Endometrial microvascular endothelial cells (primary cell): ENCODE data around the gene SEMA3E. TPM values are rescaled to one million over a fixed set of nuclear protein-coding genes. Genes with fewer than 3 reads are reported as not detected.
"Not testable (repeated sequence)": the region's sequence is repeated elsewhere in the genome, so short reads cannot be mapped to it uniquely, and the experiment has no call there.

Source experiments
- in situ Hi-C: cut with HindIII; loops from 2 replicates; pipeline ENCODE4 v1.10.0; 2017; ENCODE audit warnings: low sequenced_read_pairs, low pct_unique_long_range_greater_than_20kb; ENCODE audit errors: inconsistent ontology term
- total RNA-seq: library from RNA; depleted of rRNA; stranded (reverse); fragments of >200 nt; gene quantifications from one replicate; pipeline ENCODE4 v1.2.3, GENCODE V29; 2015; ENCODE audit errors: inconsistent ontology term

Gene SEMA3E
- total RNA-seq, 1 donor from 2014 or later: under 0.01 TPM

- in situ Hi-C loops: no loop called here
Observed at GRCh38 chr7:83467493-83467892, 181.4 kb downstream of the SEMA3E start.

GRCh38 chr7:83466956-83467355, 182.0 kb downstream of the SEMA3E start:
- in situ Hi-C loops: no loop called here

DNA sequence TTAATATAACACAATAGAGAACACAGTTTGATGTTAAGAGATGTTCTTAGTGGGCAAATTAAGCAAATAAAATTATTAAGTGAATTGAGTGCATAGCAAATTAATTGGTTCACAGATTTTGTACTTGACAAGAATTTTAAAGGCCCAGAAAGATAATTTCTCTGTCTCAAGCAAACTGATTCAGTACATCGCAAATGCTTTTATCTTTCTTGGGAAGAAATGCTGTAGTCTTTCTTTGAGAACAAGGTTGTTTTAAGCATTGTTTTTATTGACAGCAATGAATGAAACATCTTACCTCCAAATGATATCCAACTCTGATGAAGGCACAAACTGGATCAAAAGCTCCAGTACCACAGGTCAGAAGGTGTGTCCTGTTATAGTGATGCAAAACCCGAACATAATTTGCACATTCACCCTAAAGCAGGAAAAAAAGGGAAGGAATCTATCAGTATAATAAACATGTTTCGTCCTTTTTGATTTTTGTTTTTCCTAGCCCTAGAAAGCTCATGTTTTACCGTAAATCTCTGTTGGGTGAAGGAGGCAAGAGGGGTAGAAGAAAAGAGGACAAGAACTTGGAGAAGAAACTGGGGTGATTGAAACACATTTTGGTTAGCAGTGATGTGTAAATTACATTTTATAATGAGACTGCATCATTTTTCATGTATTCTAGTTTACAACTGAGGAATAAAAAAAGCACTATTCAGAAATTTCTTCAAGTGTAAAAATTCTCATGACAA, 182.6 kb downstream of the SEMA3E start:
- in situ Hi-C loops: no loop called here

DNA sequence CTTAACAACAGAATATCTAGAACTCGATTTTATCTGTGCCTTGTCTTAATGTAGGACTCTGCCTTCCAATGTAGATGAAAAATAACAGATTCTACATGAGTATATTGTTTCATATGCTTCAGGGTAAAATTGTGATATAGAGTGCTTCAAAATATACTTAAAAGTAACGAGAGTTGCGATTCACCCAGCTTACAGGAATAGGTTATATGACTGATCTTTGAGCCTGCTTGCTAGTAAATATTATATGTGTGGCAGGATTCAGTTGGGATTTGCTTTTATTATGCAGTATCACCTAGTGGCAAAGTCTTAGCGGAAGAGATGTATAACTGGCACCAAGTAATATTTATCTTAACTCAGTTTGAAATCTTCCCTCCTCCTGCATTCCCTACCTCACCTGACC, 183.3 kb downstream of the SEMA3E start:
- in situ Hi-C loops: no loop called here

DNA sequence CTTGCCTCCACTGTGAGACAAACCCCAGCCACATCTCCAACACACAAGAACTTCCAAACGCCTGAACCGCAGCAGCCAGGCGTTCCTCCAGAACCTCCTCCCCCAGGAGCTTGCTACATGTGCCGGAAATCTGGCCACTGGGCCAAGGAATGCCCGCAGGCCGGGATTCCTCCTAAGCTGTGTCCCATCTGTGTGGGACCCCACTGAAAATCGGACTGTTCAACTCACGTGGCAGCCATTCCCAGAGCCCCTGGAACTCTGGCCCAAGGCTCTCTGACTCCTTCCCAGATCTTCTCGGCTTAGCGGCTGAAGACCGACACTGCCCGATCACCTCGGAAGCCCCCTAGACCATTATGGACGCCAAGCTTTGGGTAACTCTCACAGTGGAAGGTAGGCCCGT, 187.1 kb downstream of the SEMA3E start:
- in situ Hi-C loops: not testable (repeated sequence)

- in situ Hi-C loops: not testable (repeated sequence)
Observed at GRCh38 chr7:83459930-83460653, 188.8 kb downstream of the SEMA3E start.

DNA sequence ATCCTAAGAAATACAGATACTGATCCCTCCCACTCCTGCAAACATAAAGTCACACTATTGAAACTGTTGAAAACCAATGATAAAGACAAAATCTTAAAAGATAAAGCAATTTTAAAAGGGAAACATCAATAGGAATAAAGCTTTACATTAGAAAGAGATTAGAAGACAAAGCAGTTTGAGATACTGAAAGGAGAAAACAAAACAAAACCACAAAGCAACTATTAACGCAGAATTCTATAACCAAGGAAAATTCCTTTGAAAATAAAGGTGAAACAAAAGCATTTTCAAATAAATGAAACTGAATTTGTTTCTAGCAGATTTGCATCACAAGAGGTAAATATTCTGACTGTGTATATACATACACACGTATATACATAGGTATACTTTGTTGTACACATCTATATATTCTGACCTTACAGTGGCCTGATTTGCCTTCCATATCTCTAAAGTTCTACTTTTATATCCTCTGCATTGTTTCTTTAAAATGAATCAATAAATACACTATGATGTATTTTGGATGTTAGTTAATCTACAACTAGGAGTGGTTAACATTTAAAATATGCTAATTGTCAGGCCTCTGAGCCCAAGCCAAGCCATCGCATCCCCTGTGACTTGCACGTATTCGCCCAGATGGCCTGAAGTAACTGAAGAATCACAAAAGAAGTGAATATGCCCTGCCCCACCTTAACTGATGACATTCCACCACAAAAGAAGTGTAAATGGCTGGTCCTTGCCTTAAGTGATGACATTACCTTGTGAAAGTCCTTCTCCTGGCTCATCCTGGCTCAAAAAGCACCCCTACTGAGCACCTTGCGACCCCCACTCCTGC, 189.6 kb downstream of the SEMA3E start:
- in situ Hi-C loops: not testable (repeated sequence)

DNA sequence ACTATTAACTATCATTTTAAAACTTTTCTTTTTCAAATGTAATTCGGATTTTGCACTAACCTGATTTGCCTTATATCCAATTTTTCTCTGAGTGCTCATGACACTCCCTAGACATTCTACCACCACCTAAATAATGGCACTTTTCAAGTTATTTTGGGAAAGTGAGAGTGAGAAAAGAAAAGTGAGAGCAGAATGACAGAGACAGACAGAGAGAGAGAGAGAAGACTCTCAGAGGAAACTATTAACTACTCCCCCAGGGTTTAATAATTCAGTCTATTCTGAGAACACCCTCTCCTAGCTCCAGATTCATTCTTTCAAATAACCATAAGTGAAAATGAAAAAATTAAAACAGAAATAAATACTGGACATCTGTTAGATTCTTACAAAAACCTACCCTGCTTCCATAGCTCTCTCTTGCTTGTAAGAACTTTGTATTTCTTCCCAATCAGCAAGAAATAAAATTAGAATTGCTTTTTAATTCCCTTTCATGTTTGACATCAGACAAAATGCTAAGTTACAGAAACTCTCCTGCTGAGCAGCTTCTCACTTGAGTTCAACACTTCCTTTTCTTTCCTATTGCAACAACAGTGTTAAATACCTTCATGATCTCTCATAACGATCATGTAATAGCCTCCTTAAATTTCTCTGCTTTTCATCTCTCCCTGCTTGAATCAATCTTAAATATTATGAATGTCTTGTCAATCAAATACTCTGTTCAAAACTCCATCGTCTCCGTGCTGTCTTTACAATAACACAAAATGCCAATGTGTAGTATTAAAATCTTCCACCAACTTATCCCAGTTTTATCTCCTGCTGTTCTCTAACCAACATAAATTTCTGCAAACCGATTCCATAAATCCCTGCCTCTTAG, 191.7 kb downstream of the SEMA3E start:
- in situ Hi-C loops: no loop called here

DNA sequence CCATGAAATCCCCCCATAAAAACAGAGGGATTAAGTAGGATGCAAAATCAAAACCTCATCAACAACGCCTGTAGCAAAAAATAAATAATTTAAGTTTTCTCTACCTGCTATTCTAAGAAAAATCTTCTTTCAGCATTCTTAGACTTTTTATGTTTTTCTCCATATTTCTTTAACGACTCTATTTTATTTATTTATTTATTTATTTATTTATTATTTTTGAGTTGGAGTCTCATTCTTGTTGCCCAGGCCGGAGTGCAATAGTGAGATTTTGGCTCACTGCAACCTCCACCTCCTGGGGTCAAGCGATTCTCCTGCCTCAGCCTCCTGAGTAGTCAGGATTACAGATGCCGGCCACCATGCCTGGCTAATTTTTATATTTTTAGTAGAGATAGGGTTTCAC, 192.5 kb downstream of the SEMA3E start:
- in situ Hi-C loops: no loop called here

- in situ Hi-C loops: no loop called here
Observed at GRCh38 chr7:83455612-83456011, 193.3 kb downstream of the SEMA3E start.

- in situ Hi-C loops: no loop called here
Observed at GRCh38 chr7:83452256-83452655, 196.7 kb downstream of the SEMA3E start.

- in situ Hi-C loops: no loop called here
Observed at GRCh38 chr7:83451501-83452045, 197.4 kb downstream of the SEMA3E start.

DNA sequence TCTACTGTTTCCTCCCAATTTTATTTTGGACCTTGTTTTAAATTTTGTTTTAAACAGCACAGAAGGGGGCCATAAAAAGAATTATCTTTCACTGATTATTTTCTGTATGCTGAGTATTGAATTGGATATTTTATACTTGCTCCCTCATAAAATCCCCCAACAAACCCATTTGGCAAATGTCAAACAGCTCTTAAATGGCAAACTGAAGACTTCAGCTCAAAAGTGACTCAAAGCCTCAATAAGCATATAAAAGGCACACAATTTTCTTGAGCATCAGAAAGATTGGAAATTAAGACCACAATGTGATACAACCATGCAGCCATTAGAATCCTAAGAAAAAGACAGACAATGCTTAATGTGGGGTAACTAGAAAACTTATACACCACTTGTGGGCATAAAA, 199.2 kb downstream of the SEMA3E start:
- in situ Hi-C loops: no loop called here

- in situ Hi-C loops: no loop called here
Observed at GRCh38 chr7:83447681-83448080, 201.3 kb downstream of the SEMA3E start.

DNA sequence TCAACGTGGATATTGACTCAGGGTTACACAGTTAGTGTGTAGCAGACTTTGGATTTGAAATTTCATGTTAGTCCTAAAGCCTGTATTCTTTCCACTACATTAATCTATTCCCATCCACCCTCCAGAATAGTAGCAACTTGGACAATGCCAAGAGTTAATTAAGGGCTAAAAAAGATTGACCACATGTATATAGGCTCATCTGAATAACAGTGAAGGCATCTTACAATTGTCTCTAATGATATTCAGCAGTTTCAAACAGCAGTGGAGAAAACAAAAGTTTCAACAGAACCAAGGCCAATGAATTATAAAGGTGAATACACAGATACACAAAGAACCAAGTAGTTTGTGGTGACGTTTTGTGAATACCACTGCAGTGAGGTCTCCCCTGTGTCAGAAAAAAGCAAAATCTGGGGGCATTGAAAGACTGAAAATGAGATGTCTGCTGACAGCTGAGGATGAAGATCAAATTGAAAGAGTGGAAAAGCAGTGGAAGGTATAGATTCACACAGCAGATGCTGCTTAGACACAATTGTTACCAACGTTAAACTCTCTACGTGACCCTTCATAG, 202.8 kb downstream of the SEMA3E start:
- in situ Hi-C loops: no loop called here

DNA sequence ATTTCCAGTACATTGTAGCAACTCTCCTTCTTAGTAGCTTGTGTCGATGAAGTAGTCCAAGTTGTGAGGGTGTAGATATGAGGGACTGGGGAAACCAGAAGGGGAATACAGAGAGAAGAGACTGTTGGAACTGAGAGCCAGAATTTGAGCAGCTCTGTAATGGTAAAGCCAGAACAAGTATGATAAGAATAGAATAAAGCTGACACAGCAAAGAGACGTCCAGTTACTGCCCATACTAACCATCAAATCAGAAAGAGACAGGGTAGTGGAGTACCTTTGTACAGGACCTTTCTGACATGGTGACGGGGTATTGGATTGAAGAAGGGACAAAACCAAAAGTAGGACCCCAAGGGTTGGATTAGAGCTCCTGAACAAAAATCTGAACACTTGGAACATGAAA, 206.0 kb downstream of the SEMA3E start:
- in situ Hi-C loops: no loop called here

DNA sequence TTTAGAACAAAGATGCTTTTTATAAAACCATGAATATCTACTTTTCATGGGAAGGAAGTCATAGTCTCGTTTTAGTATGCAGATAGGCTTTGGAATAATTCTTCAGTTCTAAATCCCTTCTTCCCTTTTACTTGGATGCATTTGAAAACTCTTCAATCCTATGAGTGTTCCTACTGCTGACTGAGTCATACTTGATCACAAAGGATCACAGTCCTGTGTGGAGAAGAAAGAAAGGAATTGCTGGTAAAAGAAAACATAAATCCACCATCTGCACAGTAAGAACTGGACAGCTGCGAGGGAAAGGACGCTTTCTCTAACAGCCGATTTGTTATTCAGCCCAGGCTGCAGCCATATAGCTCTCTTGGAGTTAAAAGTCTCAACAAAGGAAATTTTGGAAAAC, 209.9 kb downstream of the SEMA3E start:
- in situ Hi-C loops: no loop called here

GRCh38 chr7:83430289-83430688, 218.7 kb downstream of the SEMA3E start:
- in situ Hi-C loops: not testable (repeated sequence)
